K562 (cell line): ENCODE results near the gene MMP19. TPM values are rescaled to one million over a fixed set of nuclear protein-coding genes. Genes with fewer than 3 reads are reported as not detected.

Experiments
- ATAC-seq: fragments of 200-7000 bp; cut with Tn5 transposase; 3 replicates; pipeline ENCODE4 v1.9.1; 2020; ENCODE audit warnings: moderate library complexity
- BruUV-seq: library from RNA; stranded (reverse); fragments of 400-500 nt; replicated peaks from 2 replicates; lab custom pipeline; 2021; lab: Mats Ljungman, UMichigan
- CTCF ChIA-PET: fragments of 300-600 bp; formaldehyde crosslinking; extraction: SDS; loops from one replicate; lab custom pipeline; 2021; ENCODE audit warnings: low intra/inter-chr PET ratio; lab: Yijun Ruan, JAX
- POLR2A ChIA-PET: fragments of 300-600, 350-650 bp; sonication (Branson Sonifier 250); formaldehyde crosslinking; extraction: SDS; loops from one replicate; lab custom pipeline; 2021; ENCODE audit warnings: antibody characterized with exemption, inconsistent platforms; lab: Yijun Ruan, JAX
- DNase-seq, 4 experiments: peaks; one replicate each; pipeline versions ENCODE4 v3.0.0 to v3.0.0-alpha.2; 2011 to 2018; ENCODE audit warnings: low spot score in 3 of 4, mixed read lengths in 3 of 4; ENCODE audit errors: extremely low read depth in 1 of 4
- FAIRE-seq: peaks from 2 replicates; lab custom pipeline; 2011; peaks lifted over from hg19 to GRCh38; lab: Jason Lieb, UNC
- H2AFZ ChIP-seq: 2 replicates; pipeline ENCODE4 v1.6.0; 2011; ENCODE audit warnings: low read depth, low read length, control low read depth, inconsistent platforms
- H3K27ac ChIP-seq: fragments of 200-600 bp; 3 replicates; pipeline ENCODE4 v1.8.0; 2011; ENCODE audit warnings: low read depth, mild to moderate bottlenecking, control low read depth, inconsistent platforms, low read length, moderate library complexity, mixed read lengths; ENCODE audit errors: extremely low read depth
- H3K27me3 ChIP-seq, 2 experiments: fragments of 300-600 bp in 1 of 2; 2 replicates in 1 of 2; 3 replicates in 1 of 2; pipeline versions ENCODE4 v1.6.0 to v1.8.0; 2011; ENCODE audit warnings: inconsistent platforms in 2 of 2, low read length in 2 of 2, mild to moderate bottlenecking in 1 of 2, mixed read lengths in 1 of 2, moderate library complexity in 1 of 2; ENCODE audit not compliant: control insufficient read depth in 2 of 2, insufficient read depth in 2 of 2
- H3K36me3 ChIP-seq: fragments of 300-600 bp; 3 replicates; pipeline ENCODE4 v1.8.0; 2011; ENCODE audit warnings: mild to moderate bottlenecking, low read length, inconsistent platforms; ENCODE audit not compliant: control insufficient read depth, insufficient read depth
- H3K4me1 ChIP-seq, 2 experiments: fragments of 200-600 bp in 1 of 2; replicated peaks in 1 of 2; 2 replicates in 1 of 2; 3 replicates in 1 of 2; pipeline versions ENCODE4 v1.5.1 to v1.8.0; 2011; ENCODE audit warnings: inconsistent platforms in 2 of 2, low read length in 2 of 2, mild to moderate bottlenecking in 1 of 2, mixed read lengths in 1 of 2, moderate library complexity in 1 of 2; ENCODE audit not compliant: control insufficient read depth in 2 of 2, insufficient read depth in 2 of 2
- H3K4me2 ChIP-seq: 2 replicates; pipeline ENCODE4 v1.6.1; 2011; ENCODE audit warnings: low read length, control low read depth, inconsistent platforms, mixed read lengths; ENCODE audit not compliant: insufficient read depth
- H3K4me3 ChIP-seq: fragments of 200-600 bp; sonication (generic), shearing (Covaris generic); 2 replicates; pipeline ENCODE4 v1.5.1; 2016; ENCODE audit warnings: control low read depth, inconsistent platforms
- H3K79me2 ChIP-seq: fragments of 200-600 bp; 3 replicates; pipeline ENCODE4 v1.8.0; 2011; ENCODE audit warnings: low read length, inconsistent platforms; ENCODE audit not compliant: control insufficient read depth, insufficient read depth
- H3K9ac ChIP-seq, 2 experiments: 2 replicates each; pipeline versions ENCODE4 v1.6.0 to v1.6.1; 2011; ENCODE audit warnings: low read depth in 2 of 2, low read length in 2 of 2, control low read depth in 1 of 2, inconsistent platforms in 1 of 2, mild to moderate bottlenecking in 1 of 2, mixed read lengths in 1 of 2; ENCODE audit not compliant: insufficient read depth in 1 of 2
- H3K9me1 ChIP-seq: one replicate; pipeline ENCODE4 v1.6.0; 2011; ENCODE audit warnings: inconsistent platforms, mild to moderate bottlenecking, low read length, moderate library complexity; ENCODE audit not compliant: control insufficient read depth, insufficient read depth
- H3K9me3 ChIP-seq: replicated peaks from 2 replicates; pipeline ENCODE4 v1.5.1; 2011; ENCODE audit warnings: low read depth, low read length, inconsistent platforms; ENCODE audit not compliant: control insufficient read depth, insufficient read depth
- H4K20me1 ChIP-seq: replicated peaks from 2 replicates; pipeline ENCODE4 v1.6.1; 2011; ENCODE audit warnings: low read length, inconsistent platforms, mixed read lengths; ENCODE audit not compliant: control insufficient read depth, insufficient read depth
- MAFK ChIP-seq: IDR thresholded peaks from 2 replicates; pipeline ENCODE4 v1.6.1; 2011; ENCODE audit warnings: low read length, improper control_type of control experiment
- MEIS2 ChIP-seq: fragments of 450-650 bp; IDR thresholded peaks from 2 replicates; pipeline ENCODE4 v1.6.1; 2014; ENCODE audit warnings: mild to moderate bottlenecking; ENCODE audit not compliant: partially characterized antibody
- SAP30 ChIP-seq: fragments of 200-600 bp; sonication (generic); IDR thresholded peaks from 2 replicates; pipeline ENCODE4 v1.6.1; 2012; ENCODE audit warnings: borderline replicate concordance, low read depth, mild to moderate bottlenecking, moderate library complexity, low read length, control low read depth, inconsistent platforms; ENCODE audit not compliant: insufficient read depth, poor library complexity, severe bottlenecking
- SIN3A ChIP-seq, 2 experiments: fragments of 150-350 bp in 1 of 2; IDR thresholded peaks; 2 replicates each; pipeline ENCODE4 v1.6.1; 2011 to 2016; ENCODE audit warnings: borderline replicate concordance in 2 of 2, low read depth in 2 of 2, low read length in 2 of 2, mild to moderate bottlenecking in 2 of 2, moderate library complexity in 2 of 2; ENCODE audit not compliant: control insufficient read depth in 1 of 2
- TAF7 ChIP-seq: fragments of 450-650 bp; IDR thresholded peaks from 2 replicates; pipeline ENCODE4 v1.6.1; 2016; ENCODE audit warnings: missing genetic modification characterization, missing compliant biosample characterization
- ZNF431 ChIP-seq: sonication (generic); formaldehyde crosslinking; IDR thresholded peaks from 2 replicates; pipeline ENCODE4 v1.8.0; 2022; ENCODE audit warnings: mild to moderate bottlenecking, missing genetic modification reagents
- ZNF764 ChIP-seq: fragments of 250-450 bp; sonication (Bioruptor Pico); IDR thresholded peaks from 2 replicates; pipeline ENCODE4 v1.4.0; 2020; ENCODE audit warnings: low read depth, mild to moderate bottlenecking, moderate library complexity
- WGBS: fragments of 100-300 bp; shearing (Covaris generic); methylation state at CpG from one replicate; pipeline ENCODE4 v1.1.6; 2016; ENCODE audit warnings: low coverage, mixed read lengths; ENCODE audit not compliant: insufficient coverage; ENCODE audit errors: missing lambda C conversion rate; 5-methylcytosine and 5-hydroxymethylcytosine counted together
- in situ Hi-C: fragments of 300-500 bp; cut with MboI; formaldehyde crosslinking; loops from 4 replicates; pipeline ENCODE4 v1.15.0; 2018; ENCODE audit warnings: inconsistent platforms, mixed read lengths
- intact Hi-C: fragments of 100-400 bp; cut with micrococcal nuclease; formaldehyde crosslinking; loops from 2 replicates; pipeline ENCODE4 v1.14.2; 2022
- polyA plus RNA-seq, 8 experiments: library from polyadenylated mRNA; depleted of rRNA in 4 of 8; stranded (reverse) in 5 of 8; unstranded in 3 of 8; fragments of >200 nt; fragmentation: Nextera tagmentation in 2 of 8; fragmentation: Illumina TruSeq in 1 of 8; extraction: Ambion mirVana in 2 of 8; extraction: Trizol in 1 of 8; gene quantifications; 2 replicates each; pipeline versions ENCODE4 v1.2.1 to v1.2.3, GENCODE V29; 2011 to 2014; ENCODE audit warnings: inconsistent platforms in 1 of 8, missing spikeins in 1 of 8
- total RNA-seq, 7 experiments: library from RNA; depleted of rRNA in 6 of 7; stranded (reverse); fragments of >200 nt in 6 of 7; fragmentation: Illumina TruSeq in 2 of 7; extraction: Trizol in 2 of 7; gene quantifications; 2 replicates each; pipeline versions ENCODE4 v1.2.1 to v1.2.3, GENCODE V29; 2011 to 2021; ENCODE audit warnings: low replicate concordance in 1 of 7
- TF ChIP-seq, protein P1 (sequence below), 3 experiments: IDR thresholded peaks in 2 of 3; conservative IDR thresholded peaks in 1 of 3; 2 replicates each; pipeline ENCODE4 v1.5.1; 2011 to 2012; ENCODE audit warnings: low read length in 3 of 3, mild to moderate bottlenecking in 3 of 3, control low read depth in 2 of 3, improper control_type of control experiment in 1 of 3, inconsistent platforms in 1 of 3, low read depth in 1 of 3, mixed read lengths in 1 of 3, moderate library complexity in 1 of 3; ENCODE audit not compliant: insufficient read depth in 2 of 3
- TF ChIP-seq, protein P2 (sequence below): fragments of 200-800 bp; sonication (Bioruptor generic); IDR thresholded peaks from 2 replicates; pipeline ENCODE4 v1.6.1; 2017; ENCODE audit warnings: missing genetic modification characterization, missing compliant biosample characterization
- TF ChIP-seq, protein P3 (sequence below): fragments of 450-650 bp; IDR thresholded peaks from 2 replicates; pipeline ENCODE4 v1.6.1; 2016; ENCODE audit warnings: borderline replicate concordance
- TF ChIP-seq, protein P4 (sequence below): fragments of 200-400 bp; formaldehyde crosslinking; IDR thresholded peaks from 2 replicates; pipeline ENCODE4 v1.6.1; 2017; ENCODE audit warnings: mild to moderate bottlenecking, low read depth, low read length, moderate library complexity

Gene MMP19
- total and polyA plus RNA-seq, 9 of the 15 experiments (the other 6 are each of a cell fraction or from before 2014, with no cell fraction given): 0.14 to 1.6 (median 0.66) TPM

DNA sequence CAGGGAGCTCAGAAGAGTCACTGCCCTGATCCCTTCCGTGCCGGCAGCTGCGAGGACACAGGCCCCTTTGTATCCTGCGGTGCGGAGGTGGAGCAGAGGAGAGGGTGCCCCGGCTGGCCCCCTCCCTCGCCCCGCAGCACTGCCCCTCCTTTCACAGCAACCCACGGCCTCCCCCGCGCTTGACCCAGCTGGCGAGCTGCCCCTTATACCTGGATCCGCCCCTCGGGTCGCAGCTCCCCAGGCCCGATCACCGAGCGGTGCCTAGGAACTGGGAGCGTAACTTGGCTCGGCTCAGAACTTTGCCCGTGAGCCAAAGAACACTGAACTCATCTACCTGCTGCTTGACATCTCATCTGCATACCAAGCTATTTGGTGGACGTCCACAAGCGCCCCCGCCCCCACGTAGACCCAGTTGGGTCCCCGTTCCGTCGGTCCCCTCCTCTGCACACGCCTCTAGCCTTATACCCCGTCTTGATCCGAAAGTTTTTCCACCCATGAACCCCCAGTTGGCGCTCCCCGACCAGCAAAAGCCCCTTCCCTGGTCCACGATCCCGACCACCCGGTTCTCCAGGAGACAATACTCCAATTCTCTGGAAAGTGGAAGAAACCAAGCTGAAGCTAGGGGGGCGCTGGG lies 12.7 kb downstream of the MMP19 start:
- no peaks in the 10 kb centered on the region for H3K9me1 ChIP-seq
- DNase-seq: peak; percentile 53 to 82 (median 70)
- BruUV-seq: TSS peak; percentile 84
- H3K9me3 ChIP-seq: no peaks in the 10 kb centered on the region
- peak overlapping the region; percentile 82 to 95 for H3K9ac ChIP-seq
- H3K4me2 ChIP-seq: peak overlapping the region; percentile 94
- in situ Hi-C loops: no loop called here
- H4K20me1 ChIP-seq: peaks cover 4% of the 10 kb centered on the region; the same call in 1 of the 2 replicates
- peak; percentile 52 for ATAC-seq
- peak overlapping the region; percentile 46 for H2AFZ ChIP-seq
- H3K36me3 ChIP-seq: peaks cover 29% of the 10 kb centered on the region; the same call in 2 of the 3 replicates
- intact Hi-C loops: loop anchor here (5.0 kb wide), 1 partner anchor 212 kb away; the partner anchor contains the start of gene RPS26
- H3K27ac ChIP-seq: peak overlapping the region; percentile 83
- H3K4me3 ChIP-seq: peak overlapping the region; percentile 78
- H3K27me3 ChIP-seq: no peaks in the 10 kb centered on the region
- FAIRE-seq: peak; percentile 15
- under 1% methylated on average over 25 of the region's 37 CpGs for WGBS
- ChIA-PET CTCF (interaction anchor here (0.6 to 1.4 kb wide), 2 partner anchors 37 to 91 kb away, joined by 3 to 4 read pairs; no protein-coding TSS in a partner anchor), POLR2A (interaction anchor here (0.6 to 8.3 kb wide), 22 partner anchors 9 to 942 kb away, joined by 3 to 64 read pairs (median 4); partner anchors contain the start of genes DGKA, MMP19, ORMDL2 and RAB5B)
- peaks cover 48% of the 10 kb centered on the region for H3K79me2 ChIP-seq
- H3K4me1 ChIP-seq: peaks cover 28 to 42% of the 10 kb centered on the region in 2 experiments; a peak in 4 of 5 replicates
- TF ChIP-seq, protein P1, sequence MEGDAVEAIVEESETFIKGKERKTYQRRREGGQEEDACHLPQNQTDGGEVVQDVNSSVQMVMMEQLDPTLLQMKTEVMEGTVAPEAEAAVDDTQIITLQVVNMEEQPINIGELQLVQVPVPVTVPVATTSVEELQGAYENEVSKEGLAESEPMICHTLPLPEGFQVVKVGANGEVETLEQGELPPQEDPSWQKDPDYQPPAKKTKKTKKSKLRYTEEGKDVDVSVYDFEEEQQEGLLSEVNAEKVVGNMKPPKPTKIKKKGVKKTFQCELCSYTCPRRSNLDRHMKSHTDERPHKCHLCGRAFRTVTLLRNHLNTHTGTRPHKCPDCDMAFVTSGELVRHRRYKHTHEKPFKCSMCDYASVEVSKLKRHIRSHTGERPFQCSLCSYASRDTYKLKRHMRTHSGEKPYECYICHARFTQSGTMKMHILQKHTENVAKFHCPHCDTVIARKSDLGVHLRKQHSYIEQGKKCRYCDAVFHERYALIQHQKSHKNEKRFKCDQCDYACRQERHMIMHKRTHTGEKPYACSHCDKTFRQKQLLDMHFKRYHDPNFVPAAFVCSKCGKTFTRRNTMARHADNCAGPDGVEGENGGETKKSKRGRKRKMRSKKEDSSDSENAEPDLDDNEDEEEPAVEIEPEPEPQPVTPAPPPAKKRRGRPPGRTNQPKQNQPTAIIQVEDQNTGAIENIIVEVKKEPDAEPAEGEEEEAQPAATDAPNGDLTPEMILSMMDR (IDR thresholded peaks at IDR 0.05 in 2 of 3, conservative IDR thresholded peaks at IDR 0.05 in 1 of 3; ENCODE audit: insufficient read depth in 2 of 3, low read depth in 1 of 3, low read length in 3 of 3): peak in 1 of 3 experiments; percentile 29; a peak in 2 of 6 replicates
- TF ChIP-seq SIN3A (IDR thresholded peaks at IDR 0.05; ENCODE audit: borderline replicate concordance in 2 of 2, control insufficient read depth in 1 of 2, low read depth in 2 of 2, low read length in 2 of 2) (peak; percentile 14 to 67; a peak in 1 of 4 replicates), ZNF764 (CRISPR knock-in tag) (no peak), MAFK (no peak), TAF7 (tag) (peak; percentile 16; the same call in 1 of the 2 replicates), MEIS2 (no peak), ZNF431 (CRISPR knock-in tag) (no peak), SAP30 (peak; percentile 75)
- TF ChIP-seq, protein P2, sequence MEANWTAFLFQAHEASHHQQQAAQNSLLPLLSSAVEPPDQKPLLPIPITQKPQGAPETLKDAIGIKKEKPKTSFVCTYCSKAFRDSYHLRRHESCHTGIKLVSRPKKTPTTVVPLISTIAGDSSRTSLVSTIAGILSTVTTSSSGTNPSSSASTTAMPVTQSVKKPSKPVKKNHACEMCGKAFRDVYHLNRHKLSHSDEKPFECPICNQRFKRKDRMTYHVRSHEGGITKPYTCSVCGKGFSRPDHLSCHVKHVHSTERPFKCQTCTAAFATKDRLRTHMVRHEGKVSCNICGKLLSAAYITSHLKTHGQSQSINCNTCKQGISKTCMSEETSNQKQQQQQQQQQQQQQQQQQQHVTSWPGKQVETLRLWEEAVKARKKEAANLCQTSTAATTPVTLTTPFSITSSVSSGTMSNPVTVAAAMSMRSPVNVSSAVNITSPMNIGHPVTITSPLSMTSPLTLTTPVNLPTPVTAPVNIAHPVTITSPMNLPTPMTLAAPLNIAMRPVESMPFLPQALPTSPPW (CRISPR knock-in tag): peak; percentile 9; the same call in 1 of the 2 replicates
- TF ChIP-seq, protein P3, sequence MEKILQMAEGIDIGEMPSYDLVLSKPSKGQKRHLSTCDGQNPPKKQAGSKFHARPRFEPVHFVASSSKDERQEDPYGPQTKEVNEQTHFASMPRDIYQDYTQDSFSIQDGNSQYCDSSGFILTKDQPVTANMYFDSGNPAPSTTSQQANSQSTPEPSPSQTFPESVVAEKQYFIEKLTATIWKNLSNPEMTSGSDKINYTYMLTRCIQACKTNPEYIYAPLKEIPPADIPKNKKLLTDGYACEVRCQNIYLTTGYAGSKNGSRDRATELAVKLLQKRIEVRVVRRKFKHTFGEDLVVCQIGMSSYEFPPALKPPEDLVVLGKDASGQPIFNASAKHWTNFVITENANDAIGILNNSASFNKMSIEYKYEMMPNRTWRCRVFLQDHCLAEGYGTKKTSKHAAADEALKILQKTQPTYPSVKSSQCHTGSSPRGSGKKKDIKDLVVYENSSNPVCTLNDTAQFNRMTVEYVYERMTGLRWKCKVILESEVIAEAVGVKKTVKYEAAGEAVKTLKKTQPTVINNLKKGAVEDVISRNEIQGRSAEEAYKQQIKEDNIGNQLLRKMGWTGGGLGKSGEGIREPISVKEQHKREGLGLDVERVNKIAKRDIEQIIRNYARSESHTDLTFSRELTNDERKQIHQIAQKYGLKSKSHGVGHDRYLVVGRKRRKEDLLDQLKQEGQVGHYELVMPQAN: peak; percentile 78
- TF ChIP-seq, protein P4, sequence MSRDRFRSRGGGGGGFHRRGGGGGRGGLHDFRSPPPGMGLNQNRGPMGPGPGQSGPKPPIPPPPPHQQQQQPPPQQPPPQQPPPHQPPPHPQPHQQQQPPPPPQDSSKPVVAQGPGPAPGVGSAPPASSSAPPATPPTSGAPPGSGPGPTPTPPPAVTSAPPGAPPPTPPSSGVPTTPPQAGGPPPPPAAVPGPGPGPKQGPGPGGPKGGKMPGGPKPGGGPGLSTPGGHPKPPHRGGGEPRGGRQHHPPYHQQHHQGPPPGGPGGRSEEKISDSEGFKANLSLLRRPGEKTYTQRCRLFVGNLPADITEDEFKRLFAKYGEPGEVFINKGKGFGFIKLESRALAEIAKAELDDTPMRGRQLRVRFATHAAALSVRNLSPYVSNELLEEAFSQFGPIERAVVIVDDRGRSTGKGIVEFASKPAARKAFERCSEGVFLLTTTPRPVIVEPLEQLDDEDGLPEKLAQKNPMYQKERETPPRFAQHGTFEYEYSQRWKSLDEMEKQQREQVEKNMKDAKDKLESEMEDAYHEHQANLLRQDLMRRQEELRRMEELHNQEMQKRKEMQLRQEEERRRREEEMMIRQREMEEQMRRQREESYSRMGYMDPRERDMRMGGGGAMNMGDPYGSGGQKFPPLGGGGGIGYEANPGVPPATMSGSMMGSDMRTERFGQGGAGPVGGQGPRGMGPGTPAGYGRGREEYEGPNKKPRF: no peak
